Measurements from ENCODE around the gene ITGAV. TPM values are rescaled to one million over a fixed set of nuclear protein-coding genes. Genes with fewer than 3 reads are reported as not detected.

The ITGAV gene
- total RNA-seq, 4 donors from 2014 or later, result 27.1 to 60.1 (median 45.1) TPM

DNA sequence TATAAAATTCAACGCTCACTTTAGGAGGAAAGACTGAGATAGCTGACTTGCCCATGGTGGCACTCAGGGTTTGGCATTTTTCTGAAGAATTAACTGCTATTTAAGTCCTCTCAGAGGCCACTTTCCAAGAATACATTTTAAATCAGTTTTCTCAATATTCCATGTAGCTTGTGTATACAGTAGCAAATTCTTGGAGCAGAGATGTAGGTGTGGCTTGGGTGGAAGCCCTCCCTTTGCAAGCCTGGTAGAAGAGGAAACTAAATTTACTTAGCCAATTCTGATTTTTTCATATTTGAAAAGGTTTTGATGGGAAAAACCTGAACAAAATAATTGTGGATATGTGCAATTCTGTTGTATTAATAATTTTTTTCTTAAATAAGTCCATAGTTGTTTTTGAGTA is 14.0 kb upstream of the ITGAV start:
- intact Hi-C loops (cut with DNase I), result no loop called here
- 59 to 65% methylated on average over 1 of the region's 1 CpG for WGBS, 2 donors
- H3K27ac ChIP-seq, result peak overlapping the region in 2 of 4 donors; percentile 8 to 14
- H3K4me1 ChIP-seq, result peaks cover 0 to 27% (median 14%) of the 10 kb centered on the region in 3 donors
- H3K27me3 ChIP-seq, result no peaks in the 10 kb centered on the region
- no peak overlapping the region for H3K4me3 ChIP-seq
- H3K36me3 ChIP-seq, result no peaks in the 10 kb centered on the region
- DNase-seq, result no peak
- TF ChIP-seq, protein P1, sequence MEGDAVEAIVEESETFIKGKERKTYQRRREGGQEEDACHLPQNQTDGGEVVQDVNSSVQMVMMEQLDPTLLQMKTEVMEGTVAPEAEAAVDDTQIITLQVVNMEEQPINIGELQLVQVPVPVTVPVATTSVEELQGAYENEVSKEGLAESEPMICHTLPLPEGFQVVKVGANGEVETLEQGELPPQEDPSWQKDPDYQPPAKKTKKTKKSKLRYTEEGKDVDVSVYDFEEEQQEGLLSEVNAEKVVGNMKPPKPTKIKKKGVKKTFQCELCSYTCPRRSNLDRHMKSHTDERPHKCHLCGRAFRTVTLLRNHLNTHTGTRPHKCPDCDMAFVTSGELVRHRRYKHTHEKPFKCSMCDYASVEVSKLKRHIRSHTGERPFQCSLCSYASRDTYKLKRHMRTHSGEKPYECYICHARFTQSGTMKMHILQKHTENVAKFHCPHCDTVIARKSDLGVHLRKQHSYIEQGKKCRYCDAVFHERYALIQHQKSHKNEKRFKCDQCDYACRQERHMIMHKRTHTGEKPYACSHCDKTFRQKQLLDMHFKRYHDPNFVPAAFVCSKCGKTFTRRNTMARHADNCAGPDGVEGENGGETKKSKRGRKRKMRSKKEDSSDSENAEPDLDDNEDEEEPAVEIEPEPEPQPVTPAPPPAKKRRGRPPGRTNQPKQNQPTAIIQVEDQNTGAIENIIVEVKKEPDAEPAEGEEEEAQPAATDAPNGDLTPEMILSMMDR (IDR thresholded peaks at IDR 0.05), result no peak
- TF ChIP-seq POLR2A (IDR thresholded peaks at IDR 0.05), result no peak
- H3K9me3 ChIP-seq, result no peaks in the 10 kb centered on the region

- Histone ChIP-seq H3K9me3 (no peaks in the 10 kb centered on the region), H3K27me3 (no peaks in the 10 kb centered on the region), H3K27ac (no peak overlapping the region), H3K4me3 (no peak overlapping the region), H3K36me3 (no peaks in the 10 kb centered on the region), H3K4me1 (peaks cover 0 to 19% (median 11%) of the 10 kb centered on the region in 3 donors)
- TF ChIP-seq POLR2A (IDR thresholded peaks at IDR 0.05), result no peak
- TF ChIP-seq, protein P1 (IDR thresholded peaks at IDR 0.05), result no peak
- 59 to 72% methylated on average over 3 of the region's 3 CpGs for WGBS, 2 donors
- intact Hi-C loops (cut with DNase I), result no loop called here
- DNase-seq, result no peak
Observed at GRCh38 chr2:186576614-186577013, 13.2 kb upstream of the ITGAV start.

DNA sequence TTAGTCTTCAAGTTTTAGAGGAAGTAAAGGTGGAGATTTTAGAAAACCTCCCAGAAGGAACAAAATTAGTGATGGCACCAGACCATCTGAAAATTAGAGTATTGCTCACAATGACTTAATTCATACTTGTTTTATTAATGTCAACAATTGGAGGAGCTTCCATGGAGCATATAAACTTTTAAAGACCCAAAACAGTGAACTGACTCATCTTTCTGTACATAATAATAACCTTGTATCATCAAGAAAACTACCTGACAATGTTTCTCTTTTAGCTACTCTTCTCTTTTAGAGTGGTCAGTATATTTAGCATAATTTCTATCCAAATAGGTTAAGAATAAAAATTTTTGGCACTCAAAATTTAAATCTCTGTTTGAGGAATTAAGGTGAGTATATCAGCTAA is 7.2 kb upstream of the ITGAV start:
- no peaks in the 10 kb centered on the region for H3K4me1 ChIP-seq
- intact Hi-C loops (cut with DNase I), result no loop called here
- H3K4me3 ChIP-seq, result no peak overlapping the region

GRCh38 chr2:186584053-186584452 is 5.8 kb upstream of the ITGAV start:
- 88% methylated on average over 1 of the region's 1 CpG; no CpG with 5 or more reads in 1 of the 2 donors for WGBS, 2 donors
- DNase-seq, result no peak
- Histone ChIP-seq H3K36me3 (no peaks in the 10 kb centered on the region), H3K9me3 (no peaks in the 10 kb centered on the region), H3K27ac (no peak overlapping the region), H3K27me3 (no peaks in the 10 kb centered on the region), H3K4me3 (no peak overlapping the region), H3K4me1 (peaks cover 2 to 10% (median 7%) of the 10 kb centered on the region in 3 donors)
- intact Hi-C loops (cut with DNase I), result no loop called here
- TF ChIP-seq, protein P1 (IDR thresholded peaks at IDR 0.05), result no peak
- no peak for TF ChIP-seq POLR2A (IDR thresholded peaks at IDR 0.05)

More for the DNA sequence above, 7.2 kb upstream of the ITGAV start:
- Histone ChIP-seq H3K27ac (no peak overlapping the region), H3K36me3 (no peaks in the 10 kb centered on the region), H3K9me3 (no peaks in the 10 kb centered on the region), H3K27me3 (no peaks in the 10 kb centered on the region)
- DNase-seq, result no peak
- TF ChIP-seq POLR2A (IDR thresholded peaks at IDR 0.05), result no peak
- TF ChIP-seq, protein P1 (IDR thresholded peaks at IDR 0.05), result no peak

- TF ChIP-seq POLR2A (IDR thresholded peaks at IDR 0.05), result no peak
- TF ChIP-seq, protein P1 (IDR thresholded peaks at IDR 0.05), result no peak
- peak overlapping the region in 2 of 4 donors; percentile 94 to 96 for H3K27ac ChIP-seq
- H3K27me3 ChIP-seq, result no peaks in the 10 kb centered on the region
- H3K4me3 ChIP-seq, result no peak overlapping the region
- intact Hi-C loops (cut with DNase I), result no loop called here
- no peak for DNase-seq
- H3K9me3 ChIP-seq, result no peaks in the 10 kb centered on the region
- no peaks in the 10 kb centered on the region for H3K36me3 ChIP-seq
- H3K4me1 ChIP-seq, result peaks cover 13 to 38% (median 16%) of the 10 kb centered on the region in 3 donors
- 91 to 96% methylated on average over 9 of the region's 9 CpGs for WGBS, 2 donors
Observed at GRCh38 chr2:186588421-186588820, 1.4 kb upstream of the ITGAV start.
